CD4-positive, CD25-positive, alpha-beta regulatory T cell (primary cell): ENCODE results near the gene NTM. TPM values are rescaled to one million over a fixed set of nuclear protein-coding genes. Genes with fewer than 3 reads are reported as not detected.

Source experiments
- ATAC-seq, 2 donors: fragments of 150-1000 bp; cut with Tn5 transposase; one replicate each; pipeline ENCODE4 v1.10.0; 2021; ENCODE audit warnings: low read depth in 2 of 2, moderate number of reproducible peaks in 2 of 2, moderate library complexity in 1 of 2
- DNase-seq, 3 donors: peaks; one replicate each; pipeline versions ENCODE4 v3.0.0 to v3.0.0-alpha.2; 2012 to 2022; ENCODE audit warnings: mixed read lengths in 1 of 3
- H3K27ac ChIP-seq: one replicate; pipeline ENCODE4 v1.7.0; 2013; ENCODE audit warnings: mild to moderate bottlenecking, low read length; ENCODE audit not compliant: insufficient read depth, poor library complexity, severe bottlenecking
- H3K27me3 ChIP-seq: one replicate; pipeline ENCODE4 v1.7.0; 2013; ENCODE audit warnings: low read length; ENCODE audit not compliant: control insufficient read depth, insufficient read depth
- H3K36me3 ChIP-seq: one replicate; pipeline ENCODE4 v1.7.0; 2013; ENCODE audit warnings: mild to moderate bottlenecking, low read length, moderate library complexity; ENCODE audit not compliant: control insufficient read depth, insufficient read depth
- H3K4me1 ChIP-seq: 2 replicates; pipeline ENCODE4 v1.7.0; 2013; ENCODE audit warnings: mild to moderate bottlenecking, low read length; ENCODE audit not compliant: insufficient read depth, control insufficient read depth, poor library complexity, severe bottlenecking
- H3K4me3 ChIP-seq: one replicate; pipeline ENCODE4 v1.7.0; 2013; ENCODE audit warnings: low read depth, mild to moderate bottlenecking, low read length, moderate library complexity
- H3K9me3 ChIP-seq, 2 experiments: 1 replicate in 1 of 2; 2 replicates in 1 of 2; pipeline ENCODE4 v1.7.0; 2013; ENCODE audit warnings: low read length in 2 of 2, mild to moderate bottlenecking in 1 of 2, moderate library complexity in 1 of 2; ENCODE audit not compliant: control insufficient read depth in 2 of 2
- H3K27ac Mint-ChIP-seq, 3 donors: one replicate each; pipeline ENCODE4 v1.8.0; 2020 to 2022; ENCODE audit warnings: mild to moderate bottlenecking in 3 of 3, mixed read lengths in 3 of 3, moderate library complexity in 2 of 3
- H3K27me3 Mint-ChIP-seq: one replicate; pipeline ENCODE4 v1.8.0; 2022; ENCODE audit warnings: mild to moderate bottlenecking, mixed read lengths
- H3K36me3 Mint-ChIP-seq: one replicate; pipeline ENCODE4 v1.8.0; 2020; ENCODE audit warnings: mixed read lengths
- H3K4me1 Mint-ChIP-seq, 4 donors: one replicate each; pipeline ENCODE4 v1.8.0; 2020 to 2022; ENCODE audit warnings: mixed read lengths in 4 of 4, mild to moderate bottlenecking in 1 of 4
- H3K4me3 Mint-ChIP-seq, 4 donors: one replicate each; pipeline ENCODE4 v1.8.0; 2020 to 2022; ENCODE audit warnings: mild to moderate bottlenecking in 4 of 4, mixed read lengths in 4 of 4, moderate library complexity in 3 of 4
- H3K9me3 Mint-ChIP-seq, 7 donors: one replicate each; pipeline ENCODE4 v1.8.0; 2020 to 2022; ENCODE audit warnings: mixed read lengths in 7 of 7, mild to moderate bottlenecking in 3 of 7, moderate library complexity in 2 of 7
- polyA plus RNA-seq, 4 donors: library from polyadenylated mRNA; unstranded; fragments of 300-500 nt; fragmentation: Illumina TruSeq; gene quantifications; one replicate each; pipeline ENCODE4 v1.2.3, GENCODE V29; 2021
- total RNA-seq: library from RNA; stranded (reverse); gene quantifications from one replicate; pipeline ENCODE4 v1.2.3, GENCODE V29; 2022

Gene NTM
- total and polyA plus RNA-seq, 5 donors from 2014 or later, result 1.3 TPM; not detected in 4

DNA sequence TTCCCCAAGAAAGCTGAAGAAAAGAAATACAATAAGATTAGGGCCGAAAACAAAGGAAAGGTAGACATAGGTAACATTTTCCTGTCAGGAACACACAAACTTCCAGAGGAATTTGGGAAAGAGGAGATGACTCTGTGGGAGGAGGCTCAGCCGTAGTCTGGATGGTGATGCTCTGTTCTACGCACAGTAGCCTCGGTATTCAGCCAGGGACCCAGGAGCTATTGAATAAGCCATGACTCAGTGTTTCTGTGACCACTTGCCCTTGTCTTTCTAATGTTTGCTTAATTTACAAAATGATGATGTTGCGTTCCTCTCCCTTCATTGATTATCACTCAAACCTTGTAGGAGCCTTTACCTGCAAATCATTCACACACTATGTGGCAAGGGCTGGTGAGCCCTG lies 745.0 kb downstream of the NTM start:
- Histone ChIP-seq H3K9me3 (no peaks in the 10 kb centered on the region), H3K27ac (no peak overlapping the region), H3K27me3 (peaks cover 2% of the 10 kb centered on the region), H3K4me3 (no peak overlapping the region), H3K4me1 (no peaks in the 10 kb centered on the region), H3K36me3 (no peaks in the 10 kb centered on the region)
- Mint-ChIP-seq H3K36me3 (no peaks in the 10 kb centered on the region), H3K4me1 (no peaks in the 10 kb centered on the region), H3K4me3 (no peak overlapping the region), H3K9me3 (peaks cover 0 to 6% (median 0%) of the 10 kb centered on the region in 7 donors), H3K27ac (no peak overlapping the region), H3K27me3 (no peaks in the 10 kb centered on the region)
- no peak for ATAC-seq
- no peak for DNase-seq

GRCh38 chr11:132116516-132116915 lies 746.1 kb downstream of the NTM start:
- no peak for DNase-seq
- H3K4me1 Mint-ChIP-seq, result no peaks in the 10 kb centered on the region
- H3K9me3 ChIP-seq, result no peaks in the 10 kb centered on the region

DNA sequence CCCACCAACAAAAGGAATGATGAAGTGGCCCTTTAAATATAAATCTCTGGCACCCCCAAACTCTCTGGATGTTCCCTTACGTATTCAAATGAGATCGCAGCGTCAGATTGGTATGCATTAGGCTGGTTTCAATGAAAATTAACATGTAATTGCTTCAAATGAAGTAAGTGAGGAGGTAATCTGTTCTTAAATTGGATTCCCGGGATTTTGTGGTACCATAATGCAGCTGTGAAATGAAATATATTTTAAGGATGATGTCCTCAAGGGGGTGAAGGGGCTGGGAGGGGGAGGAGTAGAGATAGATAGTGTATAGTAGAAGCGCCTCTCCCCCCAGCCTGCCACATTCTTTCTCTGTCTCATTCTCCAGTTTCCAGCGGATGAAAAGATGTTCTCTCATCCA lies 748.2 kb downstream of the NTM start:
- H3K9me3 ChIP-seq, result no peaks in the 10 kb centered on the region
- H3K4me3 Mint-ChIP-seq, result no peak overlapping the region
- H3K4me3 ChIP-seq, result no peak overlapping the region

More at GRCh38 chr11:132116516-132116915, 746.1 kb downstream of the NTM start:
- no peak overlapping the region for H3K4me3 Mint-ChIP-seq
- Histone ChIP-seq H3K4me3 (no peak overlapping the region), H3K36me3 (no peaks in the 10 kb centered on the region), H3K4me1 (no peaks in the 10 kb centered on the region), H3K27ac (no peak overlapping the region), H3K27me3 (peaks cover 2% of the 10 kb centered on the region)
- H3K36me3 Mint-ChIP-seq, result no peaks in the 10 kb centered on the region
- H3K27me3 Mint-ChIP-seq, result no peaks in the 10 kb centered on the region
- no peak overlapping the region for H3K27ac Mint-ChIP-seq
- ATAC-seq, result no peak
- H3K9me3 Mint-ChIP-seq, result peaks cover 0 to 5% (median 1%) of the 10 kb centered on the region in 7 donors

GRCh38 chr11:132119573-132119972 lies 749.2 kb downstream of the NTM start:
- H3K36me3 ChIP-seq, result no peaks in the 10 kb centered on the region
- ATAC-seq (no peak), DNase-seq (no peak)
- H3K27ac Mint-ChIP-seq, result no peak overlapping the region
- H3K4me1 ChIP-seq, result no peaks in the 10 kb centered on the region
- H3K4me3 Mint-ChIP-seq, result no peak overlapping the region
- H3K36me3 Mint-ChIP-seq, result no peaks in the 10 kb centered on the region
- no peaks in the 10 kb centered on the region for H3K9me3 ChIP-seq
- no peaks in the 10 kb centered on the region for H3K4me1 Mint-ChIP-seq
- no peaks in the 10 kb centered on the region for H3K27me3 Mint-ChIP-seq
- H3K4me3 ChIP-seq, result no peak overlapping the region
- no peaks in the 10 kb centered on the region for H3K27me3 ChIP-seq
- peaks cover 0 to 7% (median 1%) of the 10 kb centered on the region in 7 donors for H3K9me3 Mint-ChIP-seq
- H3K27ac ChIP-seq, result no peak overlapping the region

More for the DNA sequence above, 748.2 kb downstream of the NTM start:
- no peak overlapping the region for H3K27ac ChIP-seq
- Mint-ChIP-seq H3K4me1 (no peaks in the 10 kb centered on the region), H3K27me3 (no peaks in the 10 kb centered on the region), H3K36me3 (no peaks in the 10 kb centered on the region), H3K9me3 (peaks cover 0 to 7% (median 1%) of the 10 kb centered on the region in 7 donors), H3K27ac (no peak overlapping the region)
- H3K36me3 ChIP-seq, result no peaks in the 10 kb centered on the region
- no peaks in the 10 kb centered on the region for H3K27me3 ChIP-seq
- ATAC-seq (no peak), DNase-seq (no peak)
- no peaks in the 10 kb centered on the region for H3K4me1 ChIP-seq

- H3K4me1 ChIP-seq, result peaks cover 13% of the 10 kb centered on the region
- Mint-ChIP-seq H3K36me3 (no peaks in the 10 kb centered on the region), H3K4me3 (no peak overlapping the region), H3K27me3 (no peaks in the 10 kb centered on the region), H3K27ac (no peak overlapping the region), H3K4me1 (no peaks in the 10 kb centered on the region), H3K9me3 (peaks cover 0 to 7% (median 0%) of the 10 kb centered on the region in 7 donors)
- ATAC-seq (no peak), DNase-seq (no peak)
- H3K27ac ChIP-seq, result no peak overlapping the region
- H3K9me3 ChIP-seq, result no peaks in the 10 kb centered on the region
- no peaks in the 10 kb centered on the region for H3K27me3 ChIP-seq
- H3K4me3 ChIP-seq, result no peak overlapping the region
- H3K36me3 ChIP-seq, result no peaks in the 10 kb centered on the region
Measured at GRCh38 chr11:132122735-132123134, 752.3 kb downstream of the NTM start.

GRCh38 chr11:132123449-132123848 lies 753.0 kb downstream of the NTM start:
- no peaks in the 10 kb centered on the region for H3K9me3 ChIP-seq
- no peak for ATAC-seq
- Mint-ChIP-seq H3K27ac (no peak overlapping the region), H3K36me3 (no peaks in the 10 kb centered on the region), H3K4me1 (no peaks in the 10 kb centered on the region), H3K9me3 (peaks cover 0 to 7% (median 0%) of the 10 kb centered on the region in 7 donors), H3K4me3 (no peak overlapping the region), H3K27me3 (no peaks in the 10 kb centered on the region)
- H3K27ac ChIP-seq, result no peak overlapping the region
- no peak for DNase-seq
- no peaks in the 10 kb centered on the region for H3K27me3 ChIP-seq
- no peaks in the 10 kb centered on the region for H3K36me3 ChIP-seq
- H3K4me1 ChIP-seq, result peaks cover 13% of the 10 kb centered on the region
- no peak overlapping the region for H3K4me3 ChIP-seq

DNA sequence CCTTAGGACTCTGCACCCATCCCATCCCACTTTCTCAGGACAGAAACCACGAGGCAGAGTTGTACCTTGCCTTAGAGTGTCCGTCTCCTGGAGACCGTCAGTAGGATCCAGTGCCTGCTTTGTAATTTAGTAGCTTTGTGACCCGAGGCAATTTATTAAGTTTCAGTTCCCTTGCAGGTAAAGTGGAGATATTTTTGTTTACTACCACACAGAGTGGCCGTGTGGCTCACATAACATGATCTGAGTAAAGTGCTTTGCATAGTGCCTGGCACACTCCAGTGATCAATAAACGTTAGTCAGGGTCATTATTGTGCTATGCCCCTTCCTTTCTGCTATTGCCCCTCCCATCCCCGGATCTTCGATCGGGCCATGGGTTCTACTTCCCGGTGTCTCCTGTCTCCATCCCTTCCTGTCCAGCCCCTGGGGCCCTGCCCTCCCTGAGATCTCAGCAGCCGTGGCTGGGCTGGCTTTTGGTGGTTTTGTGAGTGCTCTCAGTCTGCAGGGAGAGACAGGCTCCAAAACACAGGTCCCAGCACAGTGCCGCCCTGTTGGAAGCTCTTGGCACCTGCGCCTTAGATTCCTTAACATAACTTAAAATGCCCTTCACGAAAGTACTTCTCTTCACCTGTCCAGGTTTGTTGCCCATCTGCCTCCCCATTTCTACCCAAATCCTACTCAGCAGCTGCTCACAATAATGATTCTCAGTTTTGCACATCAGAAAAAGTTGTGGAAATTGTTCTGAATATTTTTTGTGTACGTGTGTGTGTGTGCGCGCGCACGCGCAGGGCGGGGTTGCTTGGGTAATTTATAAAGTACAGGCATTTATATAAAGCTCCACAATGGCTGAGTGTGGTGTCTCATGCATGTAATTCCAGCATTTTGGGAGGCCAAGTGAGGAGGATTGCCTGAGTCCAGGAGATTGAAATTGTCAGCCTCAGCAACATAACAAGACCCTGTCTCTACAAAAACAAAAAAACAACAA lies 753.7 kb downstream of the NTM start:
- DNase-seq (no peak), ATAC-seq (no peak)
- Mint-ChIP-seq H3K36me3 (no peaks in the 10 kb centered on the region), H3K4me1 (no peaks in the 10 kb centered on the region), H3K27me3 (no peaks in the 10 kb centered on the region), H3K4me3 (no peak overlapping the region), H3K9me3 (peaks cover 0 to 7% (median 0%) of the 10 kb centered on the region in 7 donors), H3K27ac (no peak overlapping the region)
- no peaks in the 10 kb centered on the region for H3K27me3 ChIP-seq
- no peak overlapping the region for H3K27ac ChIP-seq
- no peaks in the 10 kb centered on the region for H3K9me3 ChIP-seq
- H3K4me1 ChIP-seq, result peaks cover 13% of the 10 kb centered on the region
- H3K36me3 ChIP-seq, result no peaks in the 10 kb centered on the region
- no peak overlapping the region for H3K4me3 ChIP-seq
